ENCODE results near the gene CARS2. TPM values are rescaled to one million over a fixed set of nuclear protein-coding genes. Genes with fewer than 3 reads are reported as not detected.

Gene CARS2
- total and polyA plus RNA-seq, 2 of the 8 experiments (the other 6 are each of a cell fraction or from before 2014, with no cell fraction given): 47.7 to 55.9 TPM

GRCh38 chr13:110719036-110719710, 13.3 kb upstream of the CARS2 start (continued):
- TF ChIP-seq CHD7 (IDR thresholded peaks at IDR 0.05; ENCODE audit: insufficient replicate concordance, low read length): no peak
- TF ChIP-seq CEBPB (IDR thresholded peaks at IDR 0.05; ENCODE audit: low read depth, low read length): no peak
- TF ChIP-seq EP300 (IDR thresholded peaks at IDR 0.05; ENCODE audit: borderline replicate concordance in 1 of 2, low read depth in 2 of 2, low read length in 2 of 2): no peak
- no peak for TF ChIP-seq POLR2A (IDR thresholded peaks at IDR 0.05; ENCODE audit: control extremely low read depth in 1 of 2, low read depth in 2 of 2, low read length in 2 of 2)
- no peak for TF ChIP-seq BRCA1 (IDR thresholded peaks at IDR 0.05; ENCODE audit: low read depth, low read length)
- TF ChIP-seq CHD2 (IDR thresholded peaks at IDR 0.05; ENCODE audit: low read length): no peak
- TF ChIP-seq NRF1 (IDR thresholded peaks at IDR 0.05; ENCODE audit: low read depth, low read length): no peak
- no peak for TF ChIP-seq E2F6 (IDR thresholded peaks at IDR 0.05)

Data from H1 (cell line).